22Rv1 (cell line): Measurements from ENCODE around the gene FAM184A.

Experiments
- ZFX ChIP-seq: fragments of 450-650 bp; IDR thresholded peaks from 2 replicates; pipeline ENCODE4 v1.6.1; 2017; ENCODE audit warnings: antibody characterized with exemption, borderline replicate concordance
- TF ChIP-seq, protein P1 (sequence below): fragments of 450-650 bp; IDR thresholded peaks from 2 replicates; pipeline ENCODE4 v1.5.1; 2017; ENCODE audit warnings: mild to moderate bottlenecking

DNA sequence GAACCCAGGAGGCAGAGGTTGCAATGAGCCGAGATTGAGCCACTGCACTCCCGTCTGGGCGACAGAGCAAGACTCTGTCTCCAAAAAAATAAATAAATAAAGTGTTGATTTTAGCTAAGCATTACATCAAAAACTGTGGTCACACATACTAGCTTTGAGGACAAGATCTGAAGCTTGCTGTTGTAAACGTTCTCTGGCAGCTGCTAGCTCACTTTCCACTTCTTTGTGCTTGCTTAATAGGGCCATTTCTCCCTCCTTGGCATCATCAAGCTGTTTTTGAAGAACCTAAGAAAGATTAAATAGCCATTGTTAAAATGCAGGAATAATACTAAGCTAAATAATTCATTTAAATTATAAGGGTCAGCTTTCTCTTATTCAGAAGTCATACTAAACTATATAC, 55.7 kb downstream of the FAM184A start:
- TF ChIP-seq, protein P1, sequence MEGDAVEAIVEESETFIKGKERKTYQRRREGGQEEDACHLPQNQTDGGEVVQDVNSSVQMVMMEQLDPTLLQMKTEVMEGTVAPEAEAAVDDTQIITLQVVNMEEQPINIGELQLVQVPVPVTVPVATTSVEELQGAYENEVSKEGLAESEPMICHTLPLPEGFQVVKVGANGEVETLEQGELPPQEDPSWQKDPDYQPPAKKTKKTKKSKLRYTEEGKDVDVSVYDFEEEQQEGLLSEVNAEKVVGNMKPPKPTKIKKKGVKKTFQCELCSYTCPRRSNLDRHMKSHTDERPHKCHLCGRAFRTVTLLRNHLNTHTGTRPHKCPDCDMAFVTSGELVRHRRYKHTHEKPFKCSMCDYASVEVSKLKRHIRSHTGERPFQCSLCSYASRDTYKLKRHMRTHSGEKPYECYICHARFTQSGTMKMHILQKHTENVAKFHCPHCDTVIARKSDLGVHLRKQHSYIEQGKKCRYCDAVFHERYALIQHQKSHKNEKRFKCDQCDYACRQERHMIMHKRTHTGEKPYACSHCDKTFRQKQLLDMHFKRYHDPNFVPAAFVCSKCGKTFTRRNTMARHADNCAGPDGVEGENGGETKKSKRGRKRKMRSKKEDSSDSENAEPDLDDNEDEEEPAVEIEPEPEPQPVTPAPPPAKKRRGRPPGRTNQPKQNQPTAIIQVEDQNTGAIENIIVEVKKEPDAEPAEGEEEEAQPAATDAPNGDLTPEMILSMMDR, result no peak
- TF ChIP-seq ZFX, result no peak
